ENCODE measurements around the gene TRAPPC3. TPM values are rescaled to one million over a fixed set of nuclear protein-coding genes. Genes with fewer than 3 reads are reported as not detected.

TRAPPC3 gene
- total RNA-seq, 1 experiment from 2014 or later, result 119 TPM

GRCh38 chr1:36142121-36142520 lies 7.2 kb downstream of the TRAPPC3 start:
- Histone ChIP-seq H2AFZ (ENCODE audit: low read length) (no peak overlapping the region), H3K4me1 (ENCODE audit: insufficient read depth, low read length) (peaks cover 12% of the 10 kb centered on the region), H3K4me3 (ENCODE audit: low read length) (no peak overlapping the region), H3K9me3 (ENCODE audit: low read length) (no peaks in the 10 kb centered on the region), H3F3A (ENCODE audit: low read length, unreplicated experiment) (no peaks in the 10 kb centered on the region), H4K20me1 (ENCODE audit: low read length) (no peaks in the 10 kb centered on the region), H3K4me2 (ENCODE audit: low read length) (no peak overlapping the region), H3K27ac (ENCODE audit: low read length) (no peak overlapping the region), H3K36me3 (ENCODE audit: low read depth, low read length) (peaks cover 29% of the 10 kb centered on the region), H3K9me2 (replicated peaks; ENCODE audit: low read length) (no peaks in the 10 kb centered on the region), H3K79me2 (ENCODE audit: low read length) (peaks cover 75% of the 10 kb centered on the region), H3K9ac (ENCODE audit: low read length) (no peak overlapping the region), H3K27me3 (ENCODE audit: low read length) (no peaks in the 10 kb centered on the region)
- TF ChIP-seq EZH2 (IDR thresholded peaks at IDR 0.05; ENCODE audit: low read length, unreplicated experiment) (no peak), EZH2phosphoT487 (IDR thresholded peaks at IDR 0.05; ENCODE audit: borderline replicate concordance, low read length) (no peak), CTCF (conservative IDR thresholded peaks at IDR 0.05; ENCODE audit: low read depth, low read length) (no peak)
- intact Hi-C loops (cut with micrococcal nuclease), result no loop called here
- POLR2A ChIA-PET (ENCODE audit: unreplicated experiment), result interaction anchor here (0.6 kb wide), 2 partner anchors 14 to 19 kb away, joined by 3 to 8 read pairs; no protein-coding TSS in a partner anchor
- DNase-seq (no peak), ATAC-seq (no peak)
- CTCF ChIA-PET, result interaction anchor here (0.7 kb wide), 1 partner anchor 337 kb away, joined by 8 read pairs; no protein-coding TSS in a partner anchor
- BruUV-seq (replicated peaks), result no TSS peak

GRCh38 chr1:36139521-36139920 lies 9.8 kb downstream of the TRAPPC3 start:
- peaks cover 53% of the 10 kb centered on the region for H3K79me2 ChIP-seq (ENCODE audit: low read length)
- H3K9ac ChIP-seq (ENCODE audit: low read length), result no peak overlapping the region
- no peak overlapping the region for H2AFZ ChIP-seq (ENCODE audit: low read length)
- no peak for DNase-seq
- no peaks in the 10 kb centered on the region for H3K9me3 ChIP-seq (ENCODE audit: low read length)
- no TSS peak for BruUV-seq (replicated peaks)
- no peak overlapping the region for H3K4me2 ChIP-seq (ENCODE audit: low read length)
- peaks cover 33% of the 10 kb centered on the region for H3K36me3 ChIP-seq (ENCODE audit: low read depth, low read length)
- intact Hi-C loops (cut with micrococcal nuclease), result no loop called here
- peaks cover 38% of the 10 kb centered on the region for H3K4me1 ChIP-seq (ENCODE audit: insufficient read depth, low read length)
- no peak overlapping the region for H3K4me3 ChIP-seq (ENCODE audit: low read length)
- no peaks in the 10 kb centered on the region for H3K9me2 ChIP-seq (replicated peaks; ENCODE audit: low read length)
- no peaks in the 10 kb centered on the region for H3K27me3 ChIP-seq (ENCODE audit: low read length)
- ChIA-PET POLR2A (ENCODE audit: unreplicated experiment) (no interaction called here), CTCF (no interaction called here)
- no peak for ATAC-seq
- H3F3A ChIP-seq (ENCODE audit: low read length, unreplicated experiment), result peaks cover 5% of the 10 kb centered on the region
- no peaks in the 10 kb centered on the region for H4K20me1 ChIP-seq (ENCODE audit: low read length)
- H3K27ac ChIP-seq (ENCODE audit: low read length), result no peak overlapping the region
- TF ChIP-seq CTCF (conservative IDR thresholded peaks at IDR 0.05; ENCODE audit: low read depth, low read length) (no peak), EZH2phosphoT487 (IDR thresholded peaks at IDR 0.05; ENCODE audit: borderline replicate concordance, low read length) (no peak), EZH2 (IDR thresholded peaks at IDR 0.05; ENCODE audit: low read length, unreplicated experiment) (no peak)

- CTCF ChIA-PET, result no interaction called here
- no peak overlapping the region for H3K27ac ChIP-seq (ENCODE audit: low read length)
These were observed 11.5 kb downstream of the TRAPPC3 start for GRCh38 chr1:36137776-36138175.

More at GRCh38 chr1:36137776-36138175, 11.5 kb downstream of the TRAPPC3 start:
- Histone ChIP-seq H3K36me3 (ENCODE audit: low read depth, low read length) (peaks cover 33% of the 10 kb centered on the region), H3K9ac (ENCODE audit: low read length) (no peak overlapping the region), H3K4me2 (ENCODE audit: low read length) (no peak overlapping the region), H3K27me3 (ENCODE audit: low read length) (no peaks in the 10 kb centered on the region), H3K9me2 (replicated peaks; ENCODE audit: low read length) (no peaks in the 10 kb centered on the region), H3K4me3 (ENCODE audit: low read length) (no peak overlapping the region), H3F3A (ENCODE audit: low read length, unreplicated experiment) (peaks cover 5% of the 10 kb centered on the region), H3K4me1 (ENCODE audit: insufficient read depth, low read length) (peaks cover 53% of the 10 kb centered on the region), H4K20me1 (ENCODE audit: low read length) (no peaks in the 10 kb centered on the region), H3K9me3 (ENCODE audit: low read length) (no peaks in the 10 kb centered on the region), H3K79me2 (ENCODE audit: low read length) (peaks cover 36% of the 10 kb centered on the region), H2AFZ (ENCODE audit: low read length) (no peak overlapping the region)
- no peak for ATAC-seq
- no peak for TF ChIP-seq CTCF (conservative IDR thresholded peaks at IDR 0.05; ENCODE audit: low read depth, low read length)
- TF ChIP-seq EZH2phosphoT487 (IDR thresholded peaks at IDR 0.05; ENCODE audit: borderline replicate concordance, low read length), result no peak
- no peak for TF ChIP-seq EZH2 (IDR thresholded peaks at IDR 0.05; ENCODE audit: low read length, unreplicated experiment)
- DNase-seq, result no peak
- intact Hi-C loops (cut with micrococcal nuclease), result no loop called here
- POLR2A ChIA-PET (ENCODE audit: unreplicated experiment), result no interaction called here
- BruUV-seq (replicated peaks), result no TSS peak
